Vagina (tissue), 2 donors: ENCODE measurements around the gene ANGPTL8.

Experiments used
- CTCF ChIP-seq, 3 experiments: fragments of 450-650 bp in 2 of 3; fragments of 200-600 bp in 1 of 3; sonication (generic) in 1 of 3; IDR thresholded peaks; one replicate each; pipeline ENCODE4 v1.5.1; 2017 to 2019; ENCODE audit warnings: antibody characterized with exemption in 3 of 3, mild to moderate bottlenecking in 2 of 3, moderate library complexity in 2 of 3
- POLR2A ChIP-seq, 2 donors: fragments of 450-650 bp; IDR thresholded peaks; one replicate each; pipeline ENCODE4 v1.6.1; 2017; ENCODE audit warnings: antibody characterized with exemption in 2 of 2, mild to moderate bottlenecking in 2 of 2, moderate library complexity in 2 of 2
- POLR2AphosphoS5 ChIP-seq, 2 donors: sonication (generic); formaldehyde crosslinking; IDR thresholded peaks; one replicate each; pipeline ENCODE4 v1.9.0; 2017; ENCODE audit warnings: antibody characterized with exemption in 2 of 2, mild to moderate bottlenecking in 2 of 2, low read depth in 1 of 2; ENCODE audit not compliant: insufficient read depth in 1 of 2

- TF ChIP-seq CTCF (IDR thresholded peaks at IDR 0.05) (no peak), POLR2A (IDR thresholded peaks at IDR 0.05) (no peak), POLR2AphosphoS5 (IDR thresholded peaks at IDR 0.05; ENCODE audit: insufficient read depth in 1 of 2, low read depth in 1 of 2) (no peak)
Observed at GRCh38 chr19:11267316-11268085, 28.1 kb downstream of the ANGPTL8 start.
